HG02885 (cell line): Measurements from ENCODE around the gene WSB1.
"Not testable (repeated sequence)": the region's sequence is repeated elsewhere in the genome, so short reads cannot be mapped to it uniquely, and the experiment has no call there.

Experiments
- ATAC-seq: cut with Tn5 transposase; IDR thresholded peaks from one replicate; pipeline ENCODE4 v1.9.1; 2021; ENCODE audit warnings: mild to moderate bottlenecking; ENCODE audit not compliant: unreplicated experiment, poor library complexity

Gene WSB1, protein sequence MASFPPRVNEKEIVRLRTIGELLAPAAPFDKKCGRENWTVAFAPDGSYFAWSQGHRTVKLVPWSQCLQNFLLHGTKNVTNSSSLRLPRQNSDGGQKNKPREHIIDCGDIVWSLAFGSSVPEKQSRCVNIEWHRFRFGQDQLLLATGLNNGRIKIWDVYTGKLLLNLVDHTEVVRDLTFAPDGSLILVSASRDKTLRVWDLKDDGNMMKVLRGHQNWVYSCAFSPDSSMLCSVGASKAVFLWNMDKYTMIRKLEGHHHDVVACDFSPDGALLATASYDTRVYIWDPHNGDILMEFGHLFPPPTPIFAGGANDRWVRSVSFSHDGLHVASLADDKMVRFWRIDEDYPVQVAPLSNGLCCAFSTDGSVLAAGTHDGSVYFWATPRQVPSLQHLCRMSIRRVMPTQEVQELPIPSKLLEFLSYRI

GRCh38 chr17:27293898-27294688 is at the start of gene WSB1:
TSS of gene WSB1 (plus strand) at chr17:27294114. CDS start at chr17:27294396, 282 bp downstream.
- peak; percentile 88 for ATAC-seq

GRCh38 chr17:27244491-27245223 is 49.3 kb upstream of the WSB1 start:
- ATAC-seq, result no peak

DNA sequence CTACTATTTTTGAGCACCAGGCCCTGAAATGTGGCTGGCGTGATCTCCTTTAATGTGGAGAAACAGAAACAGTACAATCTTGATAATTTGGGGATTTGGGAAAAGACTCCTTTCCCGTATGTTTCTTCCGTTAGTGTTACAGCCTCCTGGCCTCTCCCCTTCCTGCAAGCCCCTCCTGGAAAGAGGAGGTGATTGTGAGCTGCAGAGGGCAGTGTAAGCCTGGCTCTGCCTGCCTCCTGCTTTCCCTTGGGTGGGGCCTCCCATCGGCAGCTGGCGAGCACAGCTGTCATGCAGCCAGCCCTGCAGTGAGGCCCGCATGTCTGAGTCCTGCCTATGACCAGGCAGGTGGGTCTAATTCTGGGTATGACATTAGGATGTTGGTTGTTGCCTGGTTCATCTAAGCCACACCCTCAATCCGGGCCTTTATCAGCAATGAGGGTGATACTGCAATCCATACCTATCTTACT is 48.7 kb upstream of the WSB1 start:
- ATAC-seq, result peak; percentile 85

DNA sequence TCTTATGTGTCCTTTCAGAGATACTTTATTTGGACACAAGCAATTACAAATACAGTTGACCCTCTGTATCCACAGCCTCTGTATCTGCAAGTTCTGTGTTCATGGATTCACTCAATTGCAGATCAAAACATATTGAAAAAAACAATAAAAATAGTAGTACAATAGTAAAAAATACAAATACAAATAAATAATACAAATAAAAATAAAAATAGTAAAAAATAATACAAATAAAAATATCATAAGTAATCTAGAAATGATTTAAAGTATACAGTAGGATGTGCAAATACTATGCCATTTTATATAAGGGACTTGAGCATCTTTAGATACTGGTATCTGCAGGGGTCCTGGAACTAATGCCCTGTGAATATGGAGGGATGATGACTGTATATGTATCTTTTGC is 47.4 kb upstream of the WSB1 start:
- ATAC-seq, result no peak

- no peak for ATAC-seq
These were observed 46.6 kb upstream of the WSB1 start for GRCh38 chr17:27247071-27247957.

DNA sequence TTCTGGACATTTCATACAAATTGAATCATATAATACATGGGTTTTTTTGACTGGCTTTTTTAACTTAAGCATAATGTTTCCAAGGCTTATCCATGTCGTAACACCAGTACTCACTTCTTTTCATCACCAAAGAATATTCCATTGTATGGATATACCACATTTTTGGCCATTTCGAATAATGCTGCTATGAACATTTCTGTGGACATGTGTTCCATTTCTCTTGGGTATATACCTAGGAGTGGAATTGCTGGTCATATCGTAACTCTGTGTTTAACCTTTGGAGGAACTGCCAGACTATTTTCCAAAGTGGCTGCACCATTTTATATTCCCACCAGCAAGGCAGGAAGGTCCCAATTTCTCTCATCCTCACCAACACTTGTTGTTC is 46.0 kb upstream of the WSB1 start:
- no peak for ATAC-seq

GRCh38 chr17:27250791-27251190 is 43.1 kb upstream of the WSB1 start:
- not testable (repeated sequence) for ATAC-seq

GRCh38 chr17:27254802-27255201 is 39.1 kb upstream of the WSB1 start:
- not testable (repeated sequence) for ATAC-seq

DNA sequence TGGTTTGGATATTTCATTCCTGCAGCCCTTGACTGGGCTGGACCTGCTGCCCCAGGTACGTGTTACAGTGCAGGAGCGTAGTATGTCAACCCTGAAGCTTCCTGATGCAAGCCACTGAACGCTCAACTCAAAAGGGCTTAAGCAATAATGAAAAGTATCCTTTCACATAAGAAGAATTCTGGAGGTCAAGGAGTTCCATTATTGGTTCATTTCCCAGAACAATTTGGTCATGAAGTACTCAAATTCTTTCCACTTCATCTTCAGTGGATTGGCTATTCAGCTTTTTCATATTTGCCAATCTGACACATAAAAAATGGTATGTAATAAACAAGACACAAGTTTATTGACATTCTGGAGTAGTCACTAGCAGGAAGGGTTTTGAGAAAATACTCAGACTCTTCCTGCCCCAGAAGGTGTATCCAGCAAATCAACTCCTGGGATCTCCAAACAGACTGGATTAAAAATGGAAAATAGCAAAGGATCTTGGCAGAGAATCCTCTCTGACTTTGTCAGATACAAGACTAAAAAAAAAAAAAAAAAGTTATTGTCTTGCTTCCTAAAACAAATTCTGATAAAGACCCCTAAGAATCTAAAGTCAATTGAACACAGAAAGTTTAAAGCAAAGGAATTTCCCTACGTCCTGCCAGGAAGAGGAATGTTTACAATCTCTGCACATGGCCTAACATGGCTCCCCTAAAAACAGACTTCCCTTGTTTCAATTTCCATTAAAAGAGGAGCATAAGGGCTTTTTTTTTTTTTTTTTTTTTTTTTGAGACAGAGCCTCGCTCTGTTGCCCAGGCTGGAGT is 37.5 kb upstream of the WSB1 start:
- ATAC-seq, result no peak

DNA sequence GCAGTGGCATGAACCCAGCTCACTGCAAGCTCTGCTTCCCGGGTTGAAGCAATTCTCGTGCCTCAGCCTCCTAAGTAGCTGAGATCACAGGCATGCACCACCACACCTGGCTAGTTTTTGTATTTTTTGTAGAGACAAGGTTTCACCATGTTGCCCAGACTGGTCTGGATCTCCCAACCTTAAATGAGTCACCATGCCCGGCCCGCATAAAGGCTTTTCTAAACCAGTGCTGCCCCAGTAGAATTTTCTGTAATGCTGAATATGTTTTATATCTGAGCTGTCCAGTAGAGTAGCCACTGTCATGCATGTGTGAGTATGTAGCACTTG is 36.9 kb upstream of the WSB1 start:
- ATAC-seq, result no peak

DNA sequence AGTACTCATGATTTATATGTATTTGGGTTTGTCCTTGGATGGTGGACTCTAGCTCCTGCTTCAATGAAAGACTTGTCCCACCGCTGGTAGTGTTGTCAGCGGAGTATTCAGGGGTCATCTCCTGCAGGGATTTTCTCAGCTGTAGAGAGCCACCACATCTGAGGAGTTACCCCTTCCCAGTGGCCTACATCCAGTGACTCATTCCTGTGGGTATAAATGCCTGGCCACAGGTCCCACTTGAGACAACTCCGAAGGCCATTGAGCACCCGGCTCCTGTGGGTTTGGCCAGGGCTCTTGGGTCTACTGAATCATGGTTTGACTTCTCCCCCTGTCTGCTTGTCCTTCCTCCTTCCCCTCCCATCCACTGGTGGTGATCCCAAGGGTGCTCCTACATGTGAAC is 34.6 kb upstream of the WSB1 start:
- no peak for ATAC-seq

DNA sequence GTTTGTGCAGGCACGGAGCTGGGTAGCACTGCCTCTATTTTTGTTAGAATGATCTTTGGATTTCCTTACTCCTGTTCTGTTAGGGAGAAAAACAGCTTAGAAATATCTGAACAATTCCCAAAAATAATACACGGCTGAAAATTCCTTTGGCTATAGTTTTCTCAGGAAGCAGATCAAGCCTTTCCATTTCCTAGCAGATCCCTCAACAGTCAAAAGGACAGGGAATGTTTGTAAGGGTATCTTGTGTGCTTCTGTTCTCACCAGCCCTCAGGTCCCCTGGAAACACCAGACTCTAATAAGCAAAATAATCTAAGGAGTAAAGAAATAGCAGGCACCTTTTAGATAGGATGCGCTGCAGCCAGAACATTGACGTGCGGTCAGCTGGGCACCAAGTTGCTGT is 30.5 kb upstream of the WSB1 start:
- ATAC-seq, result no peak

DNA sequence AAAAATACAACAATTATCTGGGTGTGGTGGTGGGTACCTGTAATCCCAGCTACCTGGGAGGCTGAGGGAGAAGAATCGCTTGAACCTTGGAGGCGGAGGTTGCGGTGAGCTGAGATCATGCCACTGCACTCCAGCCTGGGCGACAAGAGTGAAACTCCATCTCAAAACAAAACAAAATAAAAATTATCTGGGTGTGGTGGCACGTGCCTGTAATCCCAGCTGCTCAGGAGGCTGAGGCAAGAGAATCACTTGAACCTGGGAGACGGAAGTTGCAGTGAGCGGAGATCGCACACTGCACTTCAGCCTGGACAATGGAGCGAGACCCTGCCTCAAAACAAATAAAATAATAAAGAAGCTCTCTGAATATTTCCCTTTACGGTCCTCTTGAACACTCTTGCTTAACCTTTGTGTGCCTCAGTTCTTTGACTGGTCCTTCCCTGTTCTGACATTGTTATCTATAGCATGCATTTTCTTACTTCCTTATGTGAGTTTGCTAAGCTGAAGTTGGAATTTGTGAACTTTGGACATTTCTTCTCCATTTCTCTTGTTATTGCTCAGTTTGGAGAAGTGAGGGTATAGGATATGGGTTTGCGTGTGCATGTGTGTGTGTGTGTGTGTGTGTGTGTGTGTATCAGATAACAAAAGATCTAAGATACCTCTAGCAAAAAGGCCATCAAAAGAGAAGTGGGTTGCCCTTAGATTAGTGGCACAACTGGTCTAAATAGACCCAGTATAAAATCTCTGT is 29.7 kb upstream of the WSB1 start:
- no peak for ATAC-seq

GRCh38 chr17:27265333-27265732 is 28.6 kb upstream of the WSB1 start:
- ATAC-seq, result no peak

GRCh38 chr17:27266228-27266627 is 27.7 kb upstream of the WSB1 start:
- ATAC-seq, result no peak

GRCh38 chr17:27268394-27269085 is 25.4 kb upstream of the WSB1 start:
- no peak for ATAC-seq

- ATAC-seq, result no peak
These were observed 24.7 kb upstream of the WSB1 start for GRCh38 chr17:27269201-27269600.

DNA sequence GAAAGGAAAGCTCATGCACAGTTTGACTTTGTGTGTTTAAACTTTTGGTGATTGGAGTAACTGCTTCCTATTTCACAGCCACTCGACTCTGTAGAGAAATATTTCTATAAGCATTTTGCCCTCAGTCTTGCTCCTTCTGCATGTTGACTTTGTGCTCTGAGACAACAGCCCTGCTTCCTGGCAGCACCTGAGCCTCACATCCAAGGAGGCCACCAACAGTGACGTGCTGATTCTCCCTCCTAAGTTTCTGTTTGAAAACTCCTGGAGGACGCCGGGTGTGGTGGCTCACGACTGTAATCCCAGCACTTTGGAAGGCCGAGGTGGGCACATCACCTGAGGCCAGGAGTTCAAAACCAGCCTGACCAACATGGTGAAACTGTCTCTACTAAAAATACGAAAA is 23.9 kb upstream of the WSB1 start:
- no peak for ATAC-seq
